ENCODE measurements around the gene HGS. TPM values are rescaled to one million over a fixed set of nuclear protein-coding genes. Genes with fewer than 3 reads are reported as not detected.

HGS gene
- total RNA-seq, 1 donor from 2014 or later, result 142 TPM

DNA sequence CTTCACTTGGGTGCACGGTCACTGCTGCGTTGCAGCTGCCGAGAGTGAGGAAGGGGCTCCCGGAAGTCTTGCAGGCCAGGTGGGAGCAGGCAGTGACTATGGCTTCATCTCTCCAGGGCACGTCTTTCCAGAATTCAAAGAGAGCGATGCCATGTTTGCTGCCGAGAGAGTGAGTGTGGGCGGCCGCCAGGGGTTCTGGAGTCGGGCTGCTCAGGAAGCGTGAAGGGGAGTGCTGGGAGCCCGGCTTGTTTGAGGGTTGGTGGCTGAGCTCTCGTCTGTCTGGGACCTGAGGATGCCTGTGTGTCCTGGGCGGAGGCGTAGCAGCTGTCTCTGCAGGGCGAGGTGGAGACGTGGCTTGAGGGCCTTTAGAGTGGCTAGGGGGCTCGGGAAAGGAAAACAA, 6.3 kb downstream of the HGS start:
- TF ChIP-seq CTCF (IDR thresholded peaks at IDR 0.05; ENCODE audit: unreplicated experiment), result no peak
- DNase-seq (ENCODE audit: low spot score), result no peak
- H3K4me1 Mint-ChIP-seq (ENCODE audit: unreplicated experiment), result peaks cover 7% of the 10 kb centered on the region
- H3K27ac Mint-ChIP-seq (ENCODE audit: unreplicated experiment), result no peak overlapping the region
- H3K27me3 Mint-ChIP-seq (ENCODE audit: unreplicated experiment), result peaks cover 19% of the 10 kb centered on the region
- H3K4me3 Mint-ChIP-seq (ENCODE audit: unreplicated experiment), result no peak overlapping the region
- peaks cover 41% of the 10 kb centered on the region for H3K36me3 Mint-ChIP-seq (ENCODE audit: low read depth, unreplicated experiment)
- H3K9me3 Mint-ChIP-seq (ENCODE audit: unreplicated experiment), result no peaks in the 10 kb centered on the region

- no peak for DNase-seq (ENCODE audit: low spot score)
- peaks cover 19% of the 10 kb centered on the region for H3K27me3 Mint-ChIP-seq (ENCODE audit: unreplicated experiment)
These were observed 6.7 kb downstream of the HGS start for GRCh38 chr17:81690549-81690948.

DNA sequence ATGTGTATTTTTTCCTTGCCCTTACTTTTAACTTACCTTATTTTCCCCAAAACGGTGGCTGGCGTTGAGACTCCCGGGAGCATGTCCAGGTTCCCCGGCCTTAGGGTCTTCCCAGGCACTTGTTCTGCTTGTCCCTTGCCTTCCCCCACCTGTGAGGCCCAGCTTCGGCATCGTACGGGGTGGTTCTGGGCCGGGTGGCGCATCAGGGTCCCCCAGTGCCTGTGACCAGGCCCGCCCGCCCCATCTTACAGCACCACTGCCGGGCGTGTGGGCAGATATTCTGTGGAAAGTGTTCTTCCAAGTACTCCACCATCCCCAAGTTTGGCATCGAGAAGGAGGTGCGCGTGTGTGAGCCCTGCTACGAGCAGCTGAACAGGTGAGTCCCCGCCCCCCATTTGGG, 7.4 kb downstream of the HGS start:
- DNase-seq (ENCODE audit: low spot score), result no peak
- Mint-ChIP-seq H3K9me3 (ENCODE audit: unreplicated experiment) (no peaks in the 10 kb centered on the region), H3K4me1 (ENCODE audit: unreplicated experiment) (peaks cover 3% of the 10 kb centered on the region), H3K4me3 (ENCODE audit: unreplicated experiment) (peak overlapping the region; percentile 37), H3K36me3 (ENCODE audit: low read depth, unreplicated experiment) (peaks cover 36% of the 10 kb centered on the region), H3K27ac (ENCODE audit: unreplicated experiment) (peak overlapping the region; percentile 18), H3K27me3 (ENCODE audit: unreplicated experiment) (peaks cover 19% of the 10 kb centered on the region)
- TF ChIP-seq CTCF (IDR thresholded peaks at IDR 0.05; ENCODE audit: unreplicated experiment), result no peak

More at GRCh38 chr17:81690549-81690948, 6.7 kb downstream of the HGS start:
- H3K4me1 Mint-ChIP-seq (ENCODE audit: unreplicated experiment), result peaks cover 6% of the 10 kb centered on the region
- peaks cover 40% of the 10 kb centered on the region for H3K36me3 Mint-ChIP-seq (ENCODE audit: low read depth, unreplicated experiment)
- no peak for TF ChIP-seq CTCF (IDR thresholded peaks at IDR 0.05; ENCODE audit: unreplicated experiment)
- no peak overlapping the region for H3K4me3 Mint-ChIP-seq (ENCODE audit: unreplicated experiment)
- no peak overlapping the region for H3K27ac Mint-ChIP-seq (ENCODE audit: unreplicated experiment)
- H3K9me3 Mint-ChIP-seq (ENCODE audit: unreplicated experiment), result no peaks in the 10 kb centered on the region

DNA sequence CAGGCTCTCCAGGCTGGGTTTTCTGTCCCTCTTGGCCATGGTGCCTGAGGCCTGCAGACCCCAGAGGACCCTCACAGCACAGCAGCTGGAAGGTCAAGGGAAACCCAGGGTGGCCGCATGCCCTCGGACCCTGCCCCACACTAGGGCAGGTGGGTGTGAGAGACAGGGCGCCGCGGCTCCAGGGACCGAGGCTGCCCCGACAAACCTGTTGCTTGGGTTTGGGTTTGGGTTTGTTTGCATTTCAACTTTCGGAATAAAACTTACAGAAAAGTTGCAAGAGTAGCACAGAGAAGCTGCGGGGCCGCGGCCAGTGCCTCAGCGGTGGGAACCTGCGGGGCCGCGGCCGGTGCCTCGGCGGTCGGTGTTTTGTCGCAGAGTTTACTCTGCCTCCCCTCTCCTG, 7.8 kb downstream of the HGS start:
- peaks cover 19% of the 10 kb centered on the region for H3K27me3 Mint-ChIP-seq (ENCODE audit: unreplicated experiment)
- DNase-seq (ENCODE audit: low spot score), result no peak
- peaks cover 33% of the 10 kb centered on the region for H3K36me3 Mint-ChIP-seq (ENCODE audit: low read depth, unreplicated experiment)
- H3K9me3 Mint-ChIP-seq (ENCODE audit: unreplicated experiment), result no peaks in the 10 kb centered on the region
- peak overlapping the region; percentile 67 for H3K4me3 Mint-ChIP-seq (ENCODE audit: unreplicated experiment)
- H3K4me1 Mint-ChIP-seq (ENCODE audit: unreplicated experiment), result peaks cover 3% of the 10 kb centered on the region
- no peak for TF ChIP-seq CTCF (IDR thresholded peaks at IDR 0.05; ENCODE audit: unreplicated experiment)
- no peak overlapping the region for H3K27ac Mint-ChIP-seq (ENCODE audit: unreplicated experiment)

- Mint-ChIP-seq H3K27me3 (ENCODE audit: unreplicated experiment) (peaks cover 13% of the 10 kb centered on the region), H3K36me3 (ENCODE audit: low read depth, unreplicated experiment) (peaks cover 37% of the 10 kb centered on the region), H3K4me1 (ENCODE audit: unreplicated experiment) (peaks cover 3% of the 10 kb centered on the region)
These were observed 9.8 kb downstream of the HGS start for GRCh38 chr17:81693509-81694210.

More at GRCh38 chr17:81693509-81694210, 9.8 kb downstream of the HGS start:
- DNase-seq (ENCODE audit: low spot score), result no peak
- no peaks in the 10 kb centered on the region for H3K9me3 Mint-ChIP-seq (ENCODE audit: unreplicated experiment)
- H3K27ac Mint-ChIP-seq (ENCODE audit: unreplicated experiment), result no peak overlapping the region
- no peak overlapping the region for H3K4me3 Mint-ChIP-seq (ENCODE audit: unreplicated experiment)
- TF ChIP-seq CTCF (IDR thresholded peaks at IDR 0.05; ENCODE audit: unreplicated experiment), result no peak
